Lower leg skin (tissue), 3 donors: ENCODE data around the gene CTBP1.
"Not testable (repeated sequence)": the region's sequence is repeated elsewhere in the genome, so short reads cannot be mapped to it uniquely, and the experiment has no call there.

Source experiments
- POLR2A ChIP-seq, 2 donors: fragments of 450-650 bp; IDR thresholded peaks; one replicate each; pipeline ENCODE4 v1.6.1; 2016 to 2017; ENCODE audit warnings: antibody characterized with exemption in 2 of 2, mild to moderate bottlenecking in 1 of 2, moderate library complexity in 1 of 2
- TF ChIP-seq, protein P1 (sequence below), 3 donors: fragments of 450-650 bp; IDR thresholded peaks; one replicate each; pipeline ENCODE4 v1.5.1; 2016; ENCODE audit warnings: antibody characterized with exemption in 3 of 3, mild to moderate bottlenecking in 3 of 3, moderate library complexity in 2 of 3

DNA sequence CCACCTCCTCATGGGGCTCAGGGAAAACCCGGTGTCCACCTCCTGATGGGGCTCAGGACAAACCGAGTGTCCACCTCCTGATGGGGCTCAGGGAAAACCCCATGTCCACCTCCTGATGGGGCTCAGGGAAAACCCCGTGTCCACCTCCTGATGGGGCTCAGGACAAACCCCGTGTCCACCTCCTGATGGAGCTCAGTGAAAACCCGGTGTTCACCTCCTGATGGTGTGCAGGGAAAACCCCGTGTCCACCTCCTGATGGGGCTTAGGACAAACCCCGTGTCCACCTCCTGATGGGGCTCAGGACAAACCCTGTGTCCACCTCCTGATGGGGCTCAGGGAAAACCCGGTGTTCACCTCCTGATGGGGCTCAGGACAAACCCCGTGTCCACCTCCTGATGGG lies 11.7 kb downstream of the CTBP1 start:
- TF ChIP-seq, protein P1, sequence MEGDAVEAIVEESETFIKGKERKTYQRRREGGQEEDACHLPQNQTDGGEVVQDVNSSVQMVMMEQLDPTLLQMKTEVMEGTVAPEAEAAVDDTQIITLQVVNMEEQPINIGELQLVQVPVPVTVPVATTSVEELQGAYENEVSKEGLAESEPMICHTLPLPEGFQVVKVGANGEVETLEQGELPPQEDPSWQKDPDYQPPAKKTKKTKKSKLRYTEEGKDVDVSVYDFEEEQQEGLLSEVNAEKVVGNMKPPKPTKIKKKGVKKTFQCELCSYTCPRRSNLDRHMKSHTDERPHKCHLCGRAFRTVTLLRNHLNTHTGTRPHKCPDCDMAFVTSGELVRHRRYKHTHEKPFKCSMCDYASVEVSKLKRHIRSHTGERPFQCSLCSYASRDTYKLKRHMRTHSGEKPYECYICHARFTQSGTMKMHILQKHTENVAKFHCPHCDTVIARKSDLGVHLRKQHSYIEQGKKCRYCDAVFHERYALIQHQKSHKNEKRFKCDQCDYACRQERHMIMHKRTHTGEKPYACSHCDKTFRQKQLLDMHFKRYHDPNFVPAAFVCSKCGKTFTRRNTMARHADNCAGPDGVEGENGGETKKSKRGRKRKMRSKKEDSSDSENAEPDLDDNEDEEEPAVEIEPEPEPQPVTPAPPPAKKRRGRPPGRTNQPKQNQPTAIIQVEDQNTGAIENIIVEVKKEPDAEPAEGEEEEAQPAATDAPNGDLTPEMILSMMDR (IDR thresholded peaks at IDR 0.05), result not testable (repeated sequence)
- not testable (repeated sequence) for TF ChIP-seq POLR2A (IDR thresholded peaks at IDR 0.05)
